GM18498 (cell line): ENCODE measurements around the gene MYH6.

Experiments used
- ATAC-seq: cut with Tn5 transposase; IDR thresholded peaks from one replicate; pipeline ENCODE4 v1.9.1; 2021; ENCODE audit warnings: mild to moderate bottlenecking, moderate library complexity; ENCODE audit not compliant: unreplicated experiment

The MYH6 gene

DNA sequence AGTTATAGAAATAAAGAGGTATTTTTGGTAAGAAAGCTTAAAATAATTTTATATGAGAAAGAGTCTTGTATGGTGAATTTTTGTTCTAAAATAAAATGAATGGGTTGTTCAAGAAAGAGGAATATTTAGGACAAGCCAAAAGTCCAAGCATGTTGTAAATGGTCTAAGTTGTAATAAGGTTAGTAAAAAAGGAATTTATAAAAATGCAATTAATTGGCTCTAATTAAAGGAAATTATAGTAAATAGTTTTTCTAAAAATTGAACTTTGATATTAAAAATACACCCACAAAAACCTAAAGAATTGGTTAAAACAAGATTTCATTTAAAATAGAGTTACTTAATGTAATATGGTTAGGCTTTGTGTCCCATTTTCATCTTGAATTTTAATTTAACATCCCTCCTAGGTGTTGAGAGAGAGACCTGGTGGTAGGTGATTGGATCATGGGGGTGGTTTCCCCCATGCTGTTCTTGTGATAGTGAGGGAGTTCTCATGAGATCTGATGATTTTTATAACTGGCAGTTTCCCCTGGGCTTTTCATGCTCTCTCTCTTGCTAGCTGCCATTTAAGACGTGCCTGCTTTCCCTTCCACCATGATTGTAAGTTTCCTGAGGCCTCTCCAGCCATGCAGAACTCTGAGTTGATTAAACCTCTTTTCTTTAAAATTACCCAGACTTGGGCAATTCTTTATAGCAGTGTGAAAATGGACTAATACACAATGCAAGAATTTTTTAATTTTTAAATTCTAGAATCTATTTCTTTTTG is 68.4 kb downstream of the MYH6 start:
- no peak for ATAC-seq

DNA sequence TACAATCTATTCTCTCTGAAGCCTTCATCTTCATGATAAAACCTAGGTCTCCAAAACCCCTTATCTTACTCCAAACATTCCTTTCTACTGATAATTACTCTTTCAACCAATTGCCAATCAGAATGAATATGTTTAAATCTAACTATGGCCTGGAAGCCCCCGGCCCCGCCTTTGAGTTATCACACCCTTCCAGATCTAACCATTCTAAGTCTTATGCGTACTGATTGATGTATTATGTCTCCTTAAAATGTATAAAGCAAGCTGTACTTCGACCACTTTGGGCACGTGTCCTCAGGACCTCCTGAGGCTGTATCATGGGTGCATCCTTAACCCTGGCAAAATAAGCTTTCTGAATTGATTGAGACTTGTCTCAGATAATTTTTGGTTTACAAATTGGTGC is 72.5 kb downstream of the MYH6 start:
- no peak for ATAC-seq
